GM19452 (cell line): ENCODE data around the gene SLC9A5.

Experiments
- ATAC-seq: cut with Tn5 transposase; IDR thresholded peaks from one replicate; pipeline ENCODE4 v1.9.1; 2021; ENCODE audit not compliant: unreplicated experiment

Gene SLC9A5, protein sequence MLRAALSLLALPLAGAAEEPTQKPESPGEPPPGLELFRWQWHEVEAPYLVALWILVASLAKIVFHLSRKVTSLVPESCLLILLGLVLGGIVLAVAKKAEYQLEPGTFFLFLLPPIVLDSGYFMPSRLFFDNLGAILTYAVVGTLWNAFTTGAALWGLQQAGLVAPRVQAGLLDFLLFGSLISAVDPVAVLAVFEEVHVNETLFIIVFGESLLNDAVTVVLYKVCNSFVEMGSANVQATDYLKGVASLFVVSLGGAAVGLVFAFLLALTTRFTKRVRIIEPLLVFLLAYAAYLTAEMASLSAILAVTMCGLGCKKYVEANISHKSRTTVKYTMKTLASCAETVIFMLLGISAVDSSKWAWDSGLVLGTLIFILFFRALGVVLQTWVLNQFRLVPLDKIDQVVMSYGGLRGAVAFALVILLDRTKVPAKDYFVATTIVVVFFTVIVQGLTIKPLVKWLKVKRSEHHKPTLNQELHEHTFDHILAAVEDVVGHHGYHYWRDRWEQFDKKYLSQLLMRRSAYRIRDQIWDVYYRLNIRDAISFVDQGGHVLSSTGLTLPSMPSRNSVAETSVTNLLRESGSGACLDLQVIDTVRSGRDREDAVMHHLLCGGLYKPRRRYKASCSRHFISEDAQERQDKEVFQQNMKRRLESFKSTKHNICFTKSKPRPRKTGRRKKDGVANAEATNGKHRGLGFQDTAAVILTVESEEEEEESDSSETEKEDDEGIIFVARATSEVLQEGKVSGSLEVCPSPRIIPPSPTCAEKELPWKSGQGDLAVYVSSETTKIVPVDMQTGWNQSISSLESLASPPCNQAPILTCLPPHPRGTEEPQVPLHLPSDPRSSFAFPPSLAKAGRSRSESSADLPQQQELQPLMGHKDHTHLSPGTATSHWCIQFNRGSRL

DNA sequence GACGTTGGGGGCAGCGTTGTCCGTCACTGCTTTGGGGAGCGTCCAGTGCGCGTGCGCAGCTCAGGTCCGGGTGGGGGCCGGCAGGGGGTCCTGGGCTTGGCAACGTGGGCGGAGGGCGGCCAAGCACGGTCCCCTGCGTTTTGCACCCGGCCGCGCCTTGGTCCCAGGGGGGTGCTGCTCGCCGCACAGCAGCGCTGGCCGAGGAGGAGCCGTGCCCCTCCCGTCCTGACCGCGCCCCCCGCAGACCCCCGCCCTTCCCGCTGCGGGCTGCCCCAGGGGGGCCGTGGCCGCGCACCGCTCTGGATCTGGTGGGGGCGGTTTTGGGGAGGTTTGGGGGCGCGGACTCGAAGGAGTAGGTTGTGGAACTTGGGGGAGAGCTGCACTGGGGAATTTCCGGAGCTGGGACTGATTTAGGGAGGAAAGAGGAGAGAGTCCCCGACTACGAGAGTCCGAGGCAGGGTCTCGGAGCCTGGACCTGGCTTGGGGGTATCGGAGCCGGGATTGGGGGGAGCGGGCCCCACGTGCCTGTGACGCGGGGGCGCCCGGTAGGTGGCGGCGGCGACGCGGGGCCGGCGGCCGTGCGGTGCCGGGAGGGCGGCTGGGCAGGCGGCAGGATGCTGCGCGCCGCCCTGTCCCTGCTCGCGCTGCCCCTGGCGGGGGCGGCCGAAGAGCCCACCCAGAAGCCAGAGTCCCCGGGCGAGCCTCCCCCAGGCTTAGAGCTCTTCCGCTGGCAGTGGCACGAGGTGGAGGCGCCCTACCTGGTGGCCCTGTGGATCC, at the start of gene SLC9A5:
SLC9A5 (plus strand) TSS at position 579 of the 777 bp plus-strand sequence; CDS start at position 615, 36 bp downstream.
- ATAC-seq = no peak

DNA sequence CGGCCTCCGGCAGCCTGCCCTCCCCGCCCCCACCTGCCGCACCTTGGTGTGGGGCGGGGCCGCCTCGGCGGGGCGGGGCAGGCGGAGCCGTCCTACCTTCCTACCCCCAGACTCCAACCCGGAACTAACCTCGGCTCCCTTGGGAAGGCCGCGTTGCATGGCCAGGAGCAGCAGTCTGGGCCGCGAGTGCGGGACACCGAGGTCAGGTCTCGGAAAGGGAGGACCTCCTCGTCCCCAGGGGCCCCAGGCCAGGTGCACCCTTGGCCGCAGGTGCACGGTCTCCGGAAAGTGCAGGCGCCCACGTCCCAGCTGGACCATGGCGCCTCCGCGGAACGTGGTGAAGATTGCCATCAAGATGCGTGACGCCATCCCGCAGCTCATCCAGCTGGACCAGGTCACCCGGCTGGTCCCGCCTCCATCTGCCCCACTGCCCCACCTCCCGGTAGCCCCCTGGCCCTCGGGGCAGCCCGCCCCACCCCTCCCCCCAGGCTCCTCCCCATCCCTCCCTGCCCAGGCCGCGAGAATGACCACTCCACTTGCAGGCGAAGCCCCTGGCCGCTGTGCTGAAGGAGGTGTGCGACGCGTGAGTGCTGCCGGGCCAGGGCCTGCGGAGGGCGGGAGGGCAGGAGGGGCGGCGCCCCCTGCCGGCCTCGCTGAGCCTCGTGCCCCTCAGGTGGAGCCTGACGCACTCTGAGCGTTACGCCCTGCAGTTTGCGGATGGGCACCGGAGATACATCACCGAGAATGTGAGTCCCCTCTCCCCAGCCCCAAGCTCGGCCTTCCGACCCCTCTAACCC, 49.6 kb upstream of the SLC9A5 start, which contains the start of gene ELMO3:
ELMO3 (plus strand) TSS at position 121 of the 797 bp plus-strand sequence; CDS start at position 317, 196 bp downstream.
- no peak for ATAC-seq

- ATAC-seq = no peak
Observed at GRCh38 chr16:67199808-67200198, 49.0 kb upstream of the SLC9A5 start.

DNA sequence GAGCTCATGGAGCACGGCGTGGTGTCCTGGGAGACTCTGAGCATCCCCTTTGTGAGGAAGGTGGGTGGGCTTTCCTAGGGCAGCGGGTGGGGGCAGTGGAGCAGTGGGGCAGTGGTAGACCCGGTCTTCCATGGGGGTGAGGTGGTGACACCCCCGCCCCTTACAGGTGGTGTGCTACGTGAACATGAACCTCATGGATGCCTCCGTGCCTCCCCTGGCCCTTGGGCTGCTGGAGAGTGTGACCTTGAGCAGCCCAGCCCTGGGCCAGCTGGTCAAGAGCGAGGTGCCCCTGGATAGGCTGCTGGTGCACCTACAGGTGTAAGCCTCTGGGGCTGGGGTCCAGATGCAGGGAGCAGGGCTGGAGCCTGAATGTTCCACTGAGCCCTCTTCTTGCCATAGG, 48.3 kb upstream of the SLC9A5 start:
- ATAC-seq = no peak

DNA sequence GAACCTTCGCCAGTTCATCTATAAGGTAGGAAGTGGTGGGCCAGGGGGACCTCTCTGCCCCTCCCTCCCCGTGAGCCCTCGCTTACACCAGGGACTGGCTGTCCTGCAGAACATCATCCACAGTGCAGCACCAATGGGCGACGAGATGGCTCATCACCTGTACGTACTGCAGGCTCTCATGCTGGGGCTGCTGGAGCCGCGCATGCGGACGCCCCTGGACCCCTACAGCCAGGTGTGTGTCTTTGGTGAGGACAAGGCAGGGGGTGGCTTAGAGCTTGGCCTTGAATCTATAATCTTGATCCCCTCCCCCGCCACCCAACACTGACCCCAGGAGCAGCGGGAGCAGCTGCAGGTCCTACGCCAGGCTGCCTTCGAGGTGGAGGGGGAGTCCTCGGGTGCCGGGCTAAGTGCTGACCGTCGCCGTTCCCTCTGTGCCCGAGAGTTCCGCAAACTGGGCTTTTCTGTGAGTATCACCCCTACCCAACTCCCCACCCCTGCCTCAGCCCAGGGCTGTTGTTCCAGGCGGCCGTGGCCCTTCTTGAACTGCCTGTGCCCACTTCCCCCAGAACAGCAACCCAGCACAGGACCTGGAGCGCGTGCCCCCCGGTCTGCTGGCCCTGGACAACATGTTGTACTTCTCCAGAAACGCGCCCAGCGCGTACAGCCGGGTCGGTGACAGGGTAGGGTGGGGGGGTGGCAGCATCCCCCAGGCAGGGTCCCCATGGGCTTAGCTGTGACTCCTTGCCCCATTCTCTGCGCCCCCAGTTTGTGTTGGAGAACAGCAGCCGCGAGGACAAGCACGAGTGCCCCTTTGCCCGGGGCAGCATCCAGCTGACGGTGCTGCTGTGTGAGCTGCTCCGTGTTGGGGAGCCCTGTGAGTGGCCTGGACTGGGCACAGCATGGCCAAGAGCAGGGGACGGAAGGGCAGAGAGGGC, 47.1 kb upstream of the SLC9A5 start:
- ATAC-seq = no peak

DNA sequence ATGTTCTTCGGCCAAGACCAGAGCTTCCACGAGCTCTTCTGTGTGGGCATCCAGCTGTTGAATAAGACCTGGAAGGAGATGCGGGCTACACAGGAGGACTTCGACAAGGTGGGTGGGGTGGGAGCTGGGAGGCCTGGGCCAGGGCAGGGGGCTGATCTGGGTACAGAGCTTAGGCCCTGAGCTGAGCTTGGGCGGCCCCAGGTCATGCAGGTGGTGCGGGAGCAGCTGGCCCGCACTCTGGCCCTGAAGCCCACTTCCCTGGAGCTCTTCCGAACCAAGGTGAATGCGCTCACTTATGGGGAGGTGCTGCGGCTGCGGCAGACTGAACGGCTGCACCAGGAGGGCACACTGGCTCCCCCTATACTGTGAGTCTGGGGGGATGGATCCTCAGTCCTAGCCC, 46.4 kb upstream of the SLC9A5 start:
- ATAC-seq = no peak

GRCh38 chr16:67202956-67203493, 45.8 kb upstream of the SLC9A5 start:
- ATAC-seq = no peak

GRCh38 chr16:67204076-67204475, 44.7 kb upstream of the SLC9A5 start:
- ATAC-seq = no peak

GRCh38 chr16:67206129-67206837, 42.5 kb upstream of the SLC9A5 start:
- no peak for ATAC-seq

- ATAC-seq = no peak
Observed at GRCh38 chr16:67206838-67207248, 41.9 kb upstream of the SLC9A5 start.

DNA sequence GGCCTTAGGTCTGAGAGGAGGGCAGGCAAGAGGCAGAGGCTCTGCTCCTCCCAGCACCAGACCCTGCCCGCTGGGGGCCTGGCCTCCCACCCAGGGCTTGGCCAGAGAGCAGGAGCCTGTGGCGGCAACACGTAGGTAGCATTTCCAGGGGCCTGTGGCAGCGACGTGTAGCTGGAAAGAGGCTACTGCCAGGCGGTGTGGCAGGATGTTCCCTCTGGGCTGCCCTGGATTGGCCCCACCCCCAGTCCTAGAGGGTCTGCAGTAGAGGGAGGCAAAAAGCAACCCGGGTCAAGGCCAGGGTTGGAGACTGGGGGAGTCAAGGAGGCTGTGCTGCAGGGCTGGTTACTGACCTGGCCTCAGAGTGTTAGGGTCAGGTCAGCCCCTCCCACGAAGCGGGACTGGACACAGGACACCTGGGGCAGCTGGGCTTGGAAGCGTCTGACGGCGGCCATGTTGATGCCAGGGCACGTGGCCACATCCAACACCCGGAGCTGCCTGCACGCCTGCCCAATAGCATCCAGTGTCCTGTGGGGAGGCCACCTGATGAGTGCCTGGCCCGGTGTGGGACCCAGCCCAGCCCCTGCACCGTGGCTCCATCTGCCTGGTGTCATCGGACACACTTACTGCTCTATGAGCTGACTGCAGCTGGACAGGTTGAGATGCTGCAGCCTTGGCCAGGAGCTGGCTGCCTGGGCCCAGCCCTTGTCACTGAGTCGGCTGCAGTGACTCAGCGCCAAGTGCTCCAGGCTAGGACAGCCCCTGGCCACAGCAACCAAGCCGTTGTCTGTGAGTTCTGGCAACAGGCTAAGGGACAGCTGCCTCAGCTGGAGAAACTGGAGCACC, 41.3 kb upstream of the SLC9A5 start:
- ATAC-seq = no peak

- ATAC-seq = no peak
Observed at GRCh38 chr16:67208154-67208896, 40.5 kb upstream of the SLC9A5 start.

- no peak for ATAC-seq
Observed at GRCh38 chr16:67209565-67209964, 39.2 kb upstream of the SLC9A5 start.

- ATAC-seq = no peak
Observed at GRCh38 chr16:67210069-67210937, 38.5 kb upstream of the SLC9A5 start.

GRCh38 chr16:67211674-67212073, 37.1 kb upstream of the SLC9A5 start:
- ATAC-seq = no peak

DNA sequence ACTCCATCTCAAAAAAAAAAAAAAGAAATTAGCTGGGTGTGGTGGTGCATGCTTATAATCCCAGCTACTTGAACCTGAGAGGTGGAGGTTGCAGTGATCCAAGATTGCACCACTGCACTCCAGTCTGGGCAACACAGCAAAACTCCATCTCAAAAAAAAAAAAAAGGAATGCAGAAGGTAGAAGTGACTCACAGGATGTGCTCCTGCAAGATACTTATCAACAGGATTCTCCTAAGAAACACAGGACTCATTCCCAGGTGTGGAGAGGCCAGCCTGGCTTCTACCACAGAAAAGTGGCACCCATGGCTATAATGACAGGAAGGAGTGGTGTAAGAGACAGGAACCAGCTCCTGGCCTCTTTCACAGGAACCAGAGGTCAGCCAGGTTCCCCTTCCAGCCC, 36.0 kb upstream of the SLC9A5 start:
- ATAC-seq = no peak
